Right lobe of liver (tissue), 4 donors: Measurements from ENCODE around the gene SNTA1.

Experiments used
- POLR2A ChIP-seq: fragments of 450-650 bp; IDR thresholded peaks from one replicate; pipeline ENCODE4 v1.6.1; 2017; ENCODE audit warnings: antibody characterized with exemption, mild to moderate bottlenecking
- TF ChIP-seq, protein P1 (sequence below), 4 donors: fragments of 200-600 bp in 3 of 4; fragments of 450-650 bp in 1 of 4; IDR thresholded peaks; one replicate each; pipeline versions ENCODE4 v1.5.1 to v1.8.0; 2016 to 2022; ENCODE audit warnings: antibody characterized with exemption in 4 of 4, mild to moderate bottlenecking in 2 of 4
- donor health status: DM: no; HTN: no; CAD: no.
- donor health status: DM: no; HTN: no; CAD: no.
- donor health status: DM: no; HTN: yes; CAD: no.

DNA sequence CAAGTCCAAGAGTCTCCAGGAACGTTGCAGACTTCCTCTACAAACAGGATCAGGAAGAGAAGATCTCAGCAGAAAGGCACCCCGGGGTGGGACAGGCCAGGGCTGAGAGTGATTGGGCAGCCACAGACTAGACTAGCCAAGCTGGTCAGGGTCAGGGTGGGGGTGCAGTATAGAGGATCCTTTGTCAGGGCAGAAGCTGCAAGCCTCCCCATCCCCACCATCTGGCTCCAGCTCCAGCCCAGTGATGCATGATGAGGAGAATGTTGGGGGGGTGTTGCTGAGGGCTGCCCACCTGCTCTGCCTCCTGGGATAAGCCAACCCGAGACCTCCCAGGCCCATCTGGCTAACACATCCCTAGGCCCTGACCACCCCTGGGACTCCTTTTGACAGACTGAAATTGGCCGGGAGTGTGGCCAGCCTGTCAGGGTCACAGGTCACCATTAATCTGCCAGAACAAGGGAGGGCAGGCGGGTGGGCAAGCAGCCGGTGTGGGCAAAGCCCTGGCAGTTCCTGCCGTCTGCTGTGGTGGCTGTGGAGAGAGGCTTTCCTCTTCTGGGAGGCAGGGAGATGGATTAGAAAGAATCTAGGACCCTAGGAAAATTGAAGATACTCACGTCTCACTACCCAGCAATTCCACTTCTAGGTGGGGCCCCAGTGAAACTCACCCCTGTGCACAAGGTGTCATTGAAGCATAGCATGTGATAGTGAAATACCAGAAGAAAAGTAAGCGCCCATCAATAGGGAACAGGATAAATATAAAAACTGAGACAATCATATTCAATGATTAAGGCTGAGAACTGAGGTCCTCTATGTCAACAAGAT, 22.1 kb upstream of the SNTA1 start:
- TF ChIP-seq, protein P1, sequence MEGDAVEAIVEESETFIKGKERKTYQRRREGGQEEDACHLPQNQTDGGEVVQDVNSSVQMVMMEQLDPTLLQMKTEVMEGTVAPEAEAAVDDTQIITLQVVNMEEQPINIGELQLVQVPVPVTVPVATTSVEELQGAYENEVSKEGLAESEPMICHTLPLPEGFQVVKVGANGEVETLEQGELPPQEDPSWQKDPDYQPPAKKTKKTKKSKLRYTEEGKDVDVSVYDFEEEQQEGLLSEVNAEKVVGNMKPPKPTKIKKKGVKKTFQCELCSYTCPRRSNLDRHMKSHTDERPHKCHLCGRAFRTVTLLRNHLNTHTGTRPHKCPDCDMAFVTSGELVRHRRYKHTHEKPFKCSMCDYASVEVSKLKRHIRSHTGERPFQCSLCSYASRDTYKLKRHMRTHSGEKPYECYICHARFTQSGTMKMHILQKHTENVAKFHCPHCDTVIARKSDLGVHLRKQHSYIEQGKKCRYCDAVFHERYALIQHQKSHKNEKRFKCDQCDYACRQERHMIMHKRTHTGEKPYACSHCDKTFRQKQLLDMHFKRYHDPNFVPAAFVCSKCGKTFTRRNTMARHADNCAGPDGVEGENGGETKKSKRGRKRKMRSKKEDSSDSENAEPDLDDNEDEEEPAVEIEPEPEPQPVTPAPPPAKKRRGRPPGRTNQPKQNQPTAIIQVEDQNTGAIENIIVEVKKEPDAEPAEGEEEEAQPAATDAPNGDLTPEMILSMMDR (IDR thresholded peaks at IDR 0.05), result no peak
- no peak for TF ChIP-seq POLR2A
